HG03432 (cell line): Measurements from ENCODE around the gene ICAM4.

ENCODE experiments used
- ATAC-seq: cut with Tn5 transposase; IDR thresholded peaks from one replicate; pipeline ENCODE4 v1.9.1; 2021; ENCODE audit warnings: mild to moderate bottlenecking, moderate library complexity; ENCODE audit not compliant: unreplicated experiment

The ICAM4 gene

GRCh38 chr19:10317045-10317856, 30.5 kb downstream of the ICAM4 start:
- ATAC-seq: no peak

- no peak for ATAC-seq
Measured at GRCh38 chr19:10317857-10318462, 31.2 kb downstream of the ICAM4 start.

DNA sequence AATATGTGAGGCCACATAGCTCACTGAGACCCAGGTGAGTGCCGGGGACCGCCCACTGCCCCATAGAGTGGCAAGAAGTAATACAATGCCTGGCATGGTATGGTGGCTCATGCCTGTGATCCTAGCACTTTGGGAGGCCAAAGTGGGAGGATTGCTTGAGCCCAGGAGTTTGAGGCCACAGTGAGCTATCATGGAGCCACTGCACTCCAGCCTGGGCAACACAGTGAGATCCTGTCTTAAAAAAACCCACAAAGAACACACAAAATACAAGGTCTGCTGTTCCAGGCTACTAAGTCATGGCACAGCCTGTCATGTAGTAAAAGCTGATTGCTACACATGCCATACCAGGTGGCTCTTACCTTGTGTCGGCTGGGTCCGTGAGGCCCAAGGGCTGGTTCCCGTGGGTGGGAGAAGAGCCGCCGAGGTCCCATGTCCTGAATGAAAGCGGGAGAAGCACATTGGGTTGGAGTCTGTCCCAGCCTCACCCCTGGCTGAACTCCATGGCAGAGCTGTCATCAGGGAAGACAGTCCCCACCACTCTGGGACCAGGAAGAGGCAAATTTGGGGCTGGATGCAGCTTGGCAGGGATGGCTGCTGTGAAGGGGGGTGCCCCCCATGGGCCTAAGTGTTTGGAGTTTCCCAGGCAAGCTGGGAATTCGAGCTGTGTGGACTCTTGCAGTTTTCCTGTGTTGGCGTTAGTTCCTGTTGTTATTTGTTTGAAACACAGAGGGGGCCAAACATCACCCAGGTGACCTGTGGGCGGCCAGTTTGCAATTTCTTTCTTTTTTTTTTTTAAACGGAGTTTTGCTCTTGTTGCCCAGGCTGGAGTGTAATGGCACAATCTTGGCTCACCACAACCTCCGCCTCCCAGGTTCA, 32.3 kb downstream of the ICAM4 start:
- no peak for ATAC-seq

DNA sequence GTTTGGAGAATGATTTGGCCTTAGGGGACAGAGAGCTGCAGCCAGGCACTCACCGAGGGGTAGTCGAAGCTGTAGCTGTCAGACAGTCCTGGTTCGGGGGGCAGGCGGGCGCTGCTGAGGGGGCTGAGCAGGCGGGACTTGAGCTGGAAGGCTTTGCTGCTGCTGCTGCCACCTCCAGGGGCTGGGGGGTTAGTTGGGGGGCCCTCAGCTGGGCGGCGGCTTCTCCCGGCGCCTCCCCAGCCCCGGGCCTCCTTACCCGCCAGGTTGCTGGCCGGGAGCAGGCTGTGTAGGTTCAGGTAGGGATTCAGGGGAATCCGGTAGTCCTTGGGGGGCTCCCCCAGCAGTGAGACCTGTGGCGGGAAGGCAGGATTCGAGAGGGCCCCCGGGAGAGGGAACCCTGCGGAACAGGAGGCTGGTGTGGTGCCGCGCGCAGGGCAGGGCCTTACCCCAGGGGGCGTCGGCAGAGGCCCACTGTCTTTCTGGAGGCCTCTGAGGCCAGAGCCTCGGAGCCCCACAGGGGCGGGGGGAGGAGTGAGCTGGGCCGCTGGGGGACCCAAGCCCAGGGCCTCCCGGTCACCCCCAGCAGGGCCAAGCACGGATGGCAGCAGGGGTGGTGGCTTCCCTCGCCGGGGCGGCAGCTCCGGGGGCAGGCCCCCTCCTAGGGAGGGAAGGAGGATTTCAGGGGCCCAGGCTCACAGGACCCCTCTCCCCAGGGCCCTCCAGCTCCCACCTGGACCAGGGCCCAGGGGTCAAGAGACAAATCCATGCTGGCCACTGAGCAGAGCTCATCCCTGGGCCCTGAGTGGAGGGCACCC, 34.1 kb downstream of the ICAM4 start:
- ATAC-seq: no peak

DNA sequence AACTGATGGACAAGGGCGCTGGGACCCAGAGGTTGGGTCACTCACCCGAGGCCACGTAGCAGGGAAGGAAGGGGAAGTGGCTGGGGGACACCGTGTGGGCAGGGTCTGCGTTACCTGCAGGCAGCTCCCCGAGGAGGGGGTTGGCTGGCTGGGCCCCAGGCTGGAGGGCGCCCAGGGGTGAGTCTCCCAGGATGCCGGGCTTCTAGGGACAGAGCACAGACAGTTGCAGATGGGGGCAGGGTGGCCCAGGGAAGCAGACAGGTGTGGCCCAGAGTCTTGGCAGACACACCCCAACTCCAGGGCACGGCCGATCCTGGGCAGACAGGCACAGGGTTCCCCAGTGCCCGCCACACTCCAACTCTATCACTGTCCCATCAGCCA, 34.7 kb downstream of the ICAM4 start:
- ATAC-seq: no peak

- ATAC-seq: no peak
Measured at GRCh38 chr19:10321874-10322835, 35.4 kb downstream of the ICAM4 start.

GRCh38 chr19:10325732-10326131, 39.0 kb downstream of the ICAM4 start:
- no peak for ATAC-seq

GRCh38 chr19:10327793-10328192, 41.0 kb downstream of the ICAM4 start:
- no peak for ATAC-seq

DNA sequence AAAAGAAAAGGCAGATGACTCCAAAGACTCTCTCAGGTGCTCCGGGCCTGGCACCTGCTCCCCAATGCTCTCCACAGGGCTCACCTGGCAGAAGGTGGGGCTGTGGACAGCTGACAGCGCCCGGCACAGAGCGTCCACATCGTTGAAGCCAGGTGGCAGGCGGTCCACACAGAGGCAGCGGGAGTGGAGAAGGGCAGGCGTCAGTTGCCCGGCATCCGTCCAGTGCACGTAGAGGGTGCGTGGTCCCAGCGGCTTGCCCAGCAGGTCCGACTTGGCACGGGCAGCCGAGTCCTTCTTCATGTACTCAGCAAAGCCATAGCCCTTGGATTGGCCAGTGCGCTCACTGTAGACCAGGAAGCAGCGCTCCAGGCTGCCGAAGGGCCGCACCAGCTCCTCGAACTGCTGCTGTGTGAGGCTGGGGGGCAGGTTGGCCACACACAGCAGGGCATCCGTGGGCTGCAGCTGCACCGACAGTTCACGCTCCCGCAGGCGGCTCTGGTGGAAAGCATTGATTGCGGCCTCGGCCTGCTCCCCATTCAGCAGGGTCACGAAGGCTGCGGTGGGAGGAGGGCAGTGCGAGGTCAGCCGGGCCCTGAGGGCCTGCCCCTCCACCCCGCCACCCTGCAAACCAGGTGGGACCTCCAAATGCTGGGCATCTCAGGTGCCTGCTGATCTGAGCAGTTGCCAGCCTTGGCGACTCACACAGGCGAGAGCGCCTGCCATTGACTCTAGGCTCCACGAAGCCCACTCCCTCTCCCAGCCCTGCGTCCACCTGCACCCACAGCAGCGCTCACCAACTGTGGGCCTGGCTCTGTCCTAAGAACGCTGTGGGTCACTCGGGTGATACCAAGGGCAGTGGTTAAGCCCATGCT, 42.0 kb downstream of the ICAM4 start:
- no peak for ATAC-seq

DNA sequence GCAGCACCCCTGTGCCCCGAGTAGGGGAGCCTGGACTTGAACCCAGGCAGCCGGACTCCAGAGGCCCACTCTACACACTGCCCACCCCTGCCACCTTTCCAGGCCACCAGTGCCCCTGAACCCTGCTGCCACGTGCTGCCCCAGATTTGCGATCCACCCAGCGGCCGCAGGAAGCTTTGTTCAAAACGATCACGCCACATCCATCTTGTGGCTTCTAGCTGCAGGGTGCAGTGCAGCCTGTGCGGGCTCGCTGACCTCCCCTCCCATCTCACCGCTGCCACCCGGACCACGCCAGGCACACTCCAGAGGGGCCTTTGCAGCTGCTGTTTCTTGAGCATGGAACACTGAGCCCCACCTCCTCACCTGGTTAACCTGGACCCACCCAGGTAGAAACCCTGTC, 42.8 kb downstream of the ICAM4 start:
- ATAC-seq: no peak

DNA sequence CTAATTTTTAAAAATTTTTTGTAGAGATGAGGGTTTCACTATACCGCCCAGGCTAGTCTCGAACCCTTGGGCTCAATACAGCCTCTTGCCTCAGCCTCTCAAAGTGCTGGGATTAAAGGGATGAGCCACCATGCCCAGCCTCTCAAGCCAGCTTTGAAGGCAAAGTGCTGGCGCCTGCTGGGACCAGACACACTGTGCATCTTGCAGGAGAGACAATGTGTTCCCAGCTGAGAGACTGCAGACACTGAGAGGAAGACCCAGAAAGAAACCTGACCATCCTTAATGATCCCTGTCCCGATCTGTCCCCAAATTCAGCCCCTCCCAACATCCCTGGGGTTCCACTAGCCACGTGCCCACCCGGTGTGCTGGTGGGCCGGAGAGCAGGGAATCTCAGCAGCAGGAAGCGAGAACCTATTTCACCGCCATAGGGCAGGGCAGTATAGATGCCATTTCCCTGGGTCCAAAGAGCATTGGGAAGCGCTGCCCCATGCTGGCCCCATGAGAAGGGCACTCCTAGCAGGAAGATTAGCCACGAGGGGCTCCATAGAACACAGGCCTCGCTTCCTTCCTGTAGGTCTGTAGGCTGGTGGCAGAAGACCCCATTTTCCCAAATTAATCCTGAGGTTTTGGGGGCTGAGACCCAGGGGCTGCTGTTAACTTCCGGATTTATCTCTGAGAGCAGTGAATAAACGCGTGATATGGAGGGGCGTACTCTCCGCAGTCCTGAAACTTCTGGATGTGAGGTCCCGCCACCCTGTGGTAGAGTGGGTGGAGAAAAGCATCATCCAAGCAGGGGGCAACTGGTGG, 45.6 kb downstream of the ICAM4 start:
- no peak for ATAC-seq

DNA sequence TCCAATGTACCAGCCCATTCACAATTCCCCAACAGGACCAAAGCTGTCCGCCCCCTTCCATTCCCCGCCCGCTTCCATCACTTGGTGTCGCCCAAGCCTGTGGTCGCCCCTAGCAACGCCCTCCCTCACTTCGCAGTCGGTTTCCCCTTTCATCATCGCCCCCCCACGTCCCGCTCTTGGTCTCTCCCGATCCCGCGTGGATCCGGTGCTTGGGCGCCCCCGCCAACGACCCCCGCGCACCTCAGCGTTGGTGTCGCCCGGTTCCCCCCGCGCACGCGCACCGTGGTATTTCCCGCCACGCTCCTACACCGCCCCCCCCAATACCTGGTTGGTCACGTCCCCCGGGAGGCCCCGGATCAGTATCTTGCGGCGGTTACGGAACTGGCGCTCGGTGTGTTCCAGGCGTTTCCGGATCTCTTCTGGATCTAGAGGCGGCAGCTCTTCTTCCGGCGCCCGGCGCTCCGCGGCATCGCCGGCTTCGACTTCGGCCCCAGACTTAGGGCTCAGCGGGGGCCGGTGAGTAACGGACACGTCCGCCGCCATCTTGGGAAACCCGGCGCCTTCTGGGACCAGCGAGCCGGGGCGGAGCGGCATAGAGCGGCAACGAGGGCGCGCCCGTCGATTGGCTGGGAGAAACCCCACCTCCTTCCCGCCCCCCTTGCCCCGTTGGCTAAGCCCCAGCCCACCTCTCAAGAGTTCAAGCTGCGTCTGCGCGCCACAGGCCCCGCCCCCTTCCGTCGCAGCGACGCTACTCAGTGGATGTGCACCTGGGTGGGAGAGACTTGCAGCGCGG, 46.4 kb downstream of the ICAM4 start, which contains the start of gene RAVER1:
Gene RAVER1, minus strand, starts transcription at position 565 of the 793 bp plus-strand sequence. Its CDS starts 22 bp downstream, at position 543.
- peak; percentile 80 for ATAC-seq

- ATAC-seq: peak; percentile 5
Measured at GRCh38 chr19:10333758-10334587, 47.2 kb downstream of the ICAM4 start.

DNA sequence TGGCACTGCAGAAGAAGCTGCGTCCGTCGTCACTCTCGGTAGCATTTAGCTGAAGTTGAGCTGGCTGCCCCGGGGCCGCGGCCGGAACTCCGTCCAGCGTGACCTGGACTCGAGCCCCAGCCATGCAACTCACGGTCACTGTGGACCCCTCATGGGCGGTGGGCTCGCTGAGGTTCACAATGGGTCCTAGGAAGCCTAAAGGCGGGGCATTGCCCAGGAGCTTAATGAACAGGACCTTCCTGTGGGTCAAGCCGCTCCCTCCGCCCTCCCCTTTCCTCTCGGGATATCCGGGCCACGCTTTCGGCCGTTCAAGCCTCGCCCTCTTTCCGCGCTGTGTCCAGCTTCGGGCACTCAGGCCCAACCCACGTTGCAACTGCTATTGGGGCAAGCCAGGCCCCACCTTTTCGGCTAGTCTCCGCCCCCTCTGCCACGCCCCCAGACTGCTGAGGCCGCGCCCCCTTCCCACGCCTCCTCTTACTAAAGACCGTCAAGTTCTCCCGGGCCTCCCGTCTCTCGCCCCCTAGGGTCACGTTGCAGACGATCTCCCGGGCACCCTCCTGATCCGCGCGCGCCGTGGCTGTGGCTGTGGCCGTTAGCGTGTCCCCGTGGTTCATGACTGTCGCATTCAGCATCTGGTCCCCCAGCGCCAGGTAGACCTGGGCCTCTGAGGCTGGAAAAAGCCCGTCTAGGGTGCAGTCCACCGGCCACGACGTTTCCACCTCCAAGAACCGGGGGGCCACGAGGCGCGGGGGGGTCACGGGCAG, 48.0 kb downstream of the ICAM4 start:
- no peak for ATAC-seq

DNA sequence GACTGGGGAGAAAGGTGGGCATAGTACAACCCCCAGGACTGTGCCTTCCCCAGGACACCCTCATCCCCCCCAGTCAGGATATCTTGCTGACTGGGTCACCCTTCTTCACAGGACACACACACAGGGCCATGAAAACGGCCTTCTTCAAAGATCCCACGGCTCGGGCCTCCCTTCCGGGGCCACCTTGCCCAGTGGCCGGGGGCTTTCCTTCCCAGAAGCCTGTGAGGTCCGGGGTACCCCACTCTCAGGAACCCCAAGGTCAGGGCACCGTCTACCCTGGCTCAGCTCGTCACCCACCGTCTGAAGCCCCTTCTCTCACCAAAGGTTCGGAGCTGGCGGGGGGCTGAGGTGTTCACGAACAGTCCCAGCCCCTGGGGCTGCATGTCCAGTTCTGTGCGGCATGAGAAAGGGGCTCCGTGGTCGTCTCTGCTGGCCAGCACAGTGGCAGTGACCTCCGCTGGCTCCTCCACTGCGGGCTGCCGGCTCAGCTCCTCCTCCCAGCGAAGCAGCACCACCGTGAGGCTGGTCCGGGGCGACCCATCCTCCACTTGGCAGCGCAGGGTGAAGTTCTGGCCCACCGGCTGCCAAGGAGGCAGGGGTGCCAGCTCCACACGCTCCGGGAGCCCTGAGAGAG, 48.7 kb downstream of the ICAM4 start:
- no peak for ATAC-seq
